Measurements from ENCODE around the gene TXNRD3. TPM values are rescaled to one million over a fixed set of nuclear protein-coding genes. Genes with fewer than 3 reads are reported as not detected.

The TXNRD3 gene
- total RNA-seq, 6 experiments from 2014 or later, result 7.3 to 10.4 (median 7.9) TPM

- H3K4me1 ChIP-seq, result no peaks in the 10 kb centered on the region
- no peak overlapping the region for H3K27ac ChIP-seq
- H3K36me3 ChIP-seq, result no peaks in the 10 kb centered on the region
- TF ChIP-seq POLR2A (IDR thresholded peaks at IDR 0.05), result no peak
- no peak for TF ChIP-seq CTCF (IDR thresholded peaks at IDR 0.05)
- intact Hi-C loops (cut with DNase I), result loop anchor here in 1 of 2 donors (5.0 kb wide), 1 partner anchor 870 kb away; no protein-coding TSS in a partner anchor
- 75% methylated on average over 4 of the region's 7 CpGs for WGBS (ENCODE audit: insufficient coverage, low coverage, low lambda C conversion rate, missing lambda C conversion rate)
- no peaks in the 10 kb centered on the region for H3K9me3 ChIP-seq
- H3K4me3 ChIP-seq, result no peak overlapping the region
- DNase-seq (peak in 1 of 3 donors; percentile 6), ATAC-seq (no peak)
- no peaks in the 10 kb centered on the region for H3K27me3 ChIP-seq
Measured at GRCh38 chr3:126676919-126677705, 22.2 kb upstream of the TXNRD3 start.

DNA sequence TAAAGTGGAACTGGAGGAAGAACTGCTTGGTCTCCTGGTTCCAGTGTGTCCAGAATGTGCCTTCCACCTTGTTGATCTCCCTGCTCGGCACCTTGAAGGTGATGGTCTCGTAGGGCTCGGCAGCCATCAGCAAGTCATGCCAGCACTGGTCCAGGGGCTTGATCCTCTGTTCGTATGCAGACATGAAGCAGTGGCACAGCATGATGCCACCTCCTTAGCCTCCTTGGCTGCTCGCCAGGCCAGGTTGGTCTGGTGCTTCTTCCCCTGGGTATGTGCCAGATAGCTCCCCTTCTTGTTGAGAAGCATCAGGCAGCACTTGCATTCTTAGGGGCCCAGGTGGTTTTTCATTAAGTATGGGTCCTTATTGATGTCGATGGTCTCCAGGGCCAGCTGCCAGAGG lies 17.8 kb upstream of the TXNRD3 start:
- Histone ChIP-seq H3K4me3 (no peak overlapping the region), H3K9me3 (no peaks in the 10 kb centered on the region), H3K4me1 (no peaks in the 10 kb centered on the region), H3K27ac (no peak overlapping the region), H3K27me3 (no peaks in the 10 kb centered on the region), H3K36me3 (no peaks in the 10 kb centered on the region)
- TF ChIP-seq CTCF (IDR thresholded peaks at IDR 0.05) (no peak), POLR2A (IDR thresholded peaks at IDR 0.05) (no peak)
- DNase-seq (no peak), ATAC-seq (no peak)
- intact Hi-C loops (cut with DNase I), result no loop called here
- no CpG with 5 or more reads among the region's 6 CpGs for WGBS (ENCODE audit: insufficient coverage, low coverage, low lambda C conversion rate, missing lambda C conversion rate)

DNA sequence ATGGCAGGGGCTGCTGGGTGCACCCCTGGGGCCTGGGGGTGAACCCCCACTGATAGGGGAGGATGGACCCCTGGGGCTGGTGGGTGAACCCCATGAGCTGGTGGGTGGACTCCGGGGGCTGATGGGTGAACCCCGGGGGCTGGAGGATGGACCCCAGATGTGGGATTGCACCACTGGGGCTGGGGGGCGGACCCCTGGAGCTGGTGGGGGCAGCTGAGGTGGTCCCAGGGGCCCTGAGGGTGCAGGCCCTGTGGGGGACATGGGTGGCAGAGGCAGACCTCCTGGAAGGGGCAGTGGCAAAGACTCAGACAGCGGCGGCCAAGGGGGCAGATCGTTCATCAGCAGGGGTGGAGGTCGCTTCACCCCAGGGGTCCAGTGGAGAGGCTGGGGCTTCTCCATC lies 17.4 kb upstream of the TXNRD3 start:
- intact Hi-C loops (cut with DNase I), result no loop called here
- no peak for TF ChIP-seq POLR2A (IDR thresholded peaks at IDR 0.05)
- no peak for TF ChIP-seq CTCF (IDR thresholded peaks at IDR 0.05)
- WGBS (ENCODE audit: insufficient coverage, low coverage, low lambda C conversion rate, missing lambda C conversion rate), result 82% methylated on average over 7 of the region's 7 CpGs
- Histone ChIP-seq H3K36me3 (no peaks in the 10 kb centered on the region), H3K4me1 (no peaks in the 10 kb centered on the region), H3K27me3 (no peaks in the 10 kb centered on the region), H3K9me3 (no peaks in the 10 kb centered on the region), H3K27ac (no peak overlapping the region), H3K4me3 (no peak overlapping the region)
- no peak for ATAC-seq
- DNase-seq, result no peak

- no peaks in the 10 kb centered on the region for H3K36me3 ChIP-seq
- no peaks in the 10 kb centered on the region for H3K4me1 ChIP-seq
- intact Hi-C loops (cut with DNase I), result no loop called here
- WGBS (ENCODE audit: insufficient coverage, low coverage, low lambda C conversion rate, missing lambda C conversion rate), result 29% methylated on average over 1 of the region's 1 CpG
- no peak for ATAC-seq
- no peaks in the 10 kb centered on the region for H3K27me3 ChIP-seq
- no peaks in the 10 kb centered on the region for H3K9me3 ChIP-seq
- no peak overlapping the region for H3K4me3 ChIP-seq
- TF ChIP-seq POLR2A (IDR thresholded peaks at IDR 0.05) (no peak), CTCF (IDR thresholded peaks at IDR 0.05) (no peak)
- H3K27ac ChIP-seq, result no peak overlapping the region
- DNase-seq, result no peak
Measured at GRCh38 chr3:126671521-126671920, 16.6 kb upstream of the TXNRD3 start.

Measured in right lobe of liver (tissue), 6 donors.